GM06990 (cell line): ENCODE data around the gene MYCN.
"Not testable (repeated sequence)": the region's sequence is repeated elsewhere in the genome, so short reads cannot be mapped to it uniquely, and the experiment has no call there.

ENCODE experiments used
- DNase-seq: peaks from one replicate; pipeline ENCODE4 v3.0.0-alpha.2; 2011; ENCODE audit not compliant: insufficient read length; ENCODE audit errors: extremely low read depth
- H3K27me3 ChIP-seq: replicated peaks from 2 replicates; pipeline ENCODE4 v1.6.0; 2011; ENCODE audit warnings: low read length; ENCODE audit not compliant: control insufficient read depth, insufficient read depth
- H3K36me3 ChIP-seq: 2 replicates; pipeline ENCODE4 v1.5.1; 2011; ENCODE audit warnings: low read length; ENCODE audit not compliant: control insufficient read depth, insufficient read depth
- H3K4me3 ChIP-seq: replicated peaks from 2 replicates; pipeline ENCODE4 v1.5.1; 2011; ENCODE audit warnings: low read depth, mild to moderate bottlenecking, control low read depth, low read length
- CTCF ChIP-seq: IDR thresholded peaks from 2 replicates; pipeline ENCODE4 v1.5.1; 2011; ENCODE audit warnings: low read length, control low read depth, mild to moderate bottlenecking, inconsistent platforms; ENCODE audit not compliant: insufficient read depth, poor library complexity, severe bottlenecking

Gene MYCN

GRCh38 chr2:15927551-15928218 lies 12.7 kb upstream of the MYCN start:
- TF ChIP-seq CTCF, result no peak
- DNase-seq, result no peak
- no peaks in the 10 kb centered on the region; the same call in 1 of the 2 replicates for H3K27me3 ChIP-seq
- H3K36me3 ChIP-seq, result no peaks in the 10 kb centered on the region
- H3K4me3 ChIP-seq, result no peak overlapping the region

- not testable (repeated sequence) for DNase-seq, H3K36me3 ChIP-seq, H3K4me3 ChIP-seq, H3K27me3 ChIP-seq
These were observed 11.3 kb upstream of the MYCN start for GRCh38 chr2:15929008-15929407.

- no peak for DNase-seq
- Histone ChIP-seq H3K27me3 (no peaks in the 10 kb centered on the region), H3K4me3 (no peak overlapping the region), H3K36me3 (no peaks in the 10 kb centered on the region)
- no peak for TF ChIP-seq CTCF
These were observed 10.5 kb upstream of the MYCN start for GRCh38 chr2:15929861-15930260.

- DNase-seq, result no peak
- no peak for TF ChIP-seq CTCF
- H3K4me3 ChIP-seq, result no peak overlapping the region
- H3K36me3 ChIP-seq, result no peaks in the 10 kb centered on the region
- no peaks in the 10 kb centered on the region for H3K27me3 ChIP-seq
These were observed 9.6 kb upstream of the MYCN start for GRCh38 chr2:15930589-15931318.

GRCh38 chr2:15931319-15931890 lies 8.9 kb upstream of the MYCN start:
- no peak overlapping the region for H3K4me3 ChIP-seq
- no peaks in the 10 kb centered on the region for H3K36me3 ChIP-seq
- no peak for TF ChIP-seq CTCF
- H3K27me3 ChIP-seq, result no peaks in the 10 kb centered on the region
- no peak for DNase-seq

- Histone ChIP-seq H3K27me3 (no peaks in the 10 kb centered on the region), H3K36me3 (no peaks in the 10 kb centered on the region), H3K4me3 (no peak overlapping the region)
- no peak for TF ChIP-seq CTCF
- no peak for DNase-seq
These were observed 8.4 kb upstream of the MYCN start for GRCh38 chr2:15931950-15932349.
